SH-SY5Y (cell line): ENCODE data around the gene FOXD1.

ENCODE experiments used
- GATA2 ChIP-seq: IDR thresholded peaks from 2 replicates; pipeline ENCODE4 v1.6.1; 2011; ENCODE audit warnings: mild to moderate bottlenecking, low read depth, low read length
- GATA3 ChIP-seq: IDR thresholded peaks from 2 replicates; pipeline ENCODE4 v1.6.1; 2011; ENCODE audit warnings: low read depth, mild to moderate bottlenecking, low read length, moderate library complexity

- TF ChIP-seq GATA3 (no peak), GATA2 (no peak)
Observed at GRCh38 chr5:73431204-73431851, 17.2 kb downstream of the FOXD1 start.
